WTC11 (cell line): Measurements from ENCODE around the gene H2AZ1. TPM values are rescaled to one million over a fixed set of nuclear protein-coding genes. Genes with fewer than 3 reads are reported as not detected.

Source experiments
- ATAC-seq: fragments of 200-7000 bp; cut with Tn5 transposase; 2 replicates; pipeline ENCODE4 v1.10.0; 2021; ENCODE audit warnings: mild to moderate bottlenecking, moderate library complexity
- CTCF ChIA-PET: fragments of 300-600 bp; sonication (Branson Sonifier 250); formaldehyde crosslinking; loops from one replicate; lab custom pipeline; 2021; ENCODE audit warnings: antibody characterized with exemption; lab: Charles Lee
- POLR2A ChIA-PET: fragments of 350-600 bp; sonication (Branson Sonifier 250); formaldehyde crosslinking; loops from one replicate; lab custom pipeline; 2021; ENCODE audit warnings: antibody characterized with exemption; lab: Charles Lee
- DNase-seq: peaks from one replicate; pipeline ENCODE4 v3.0.0; 2021; ENCODE audit warnings: low spot score
- H3K27ac Mint-ChIP-seq: 2 replicates; pipeline ENCODE4 v1.8.0; 2021; ENCODE audit warnings: mixed read lengths
- H3K27me3 Mint-ChIP-seq: 2 replicates; pipeline ENCODE4 v1.8.0; 2021; ENCODE audit warnings: low read depth, mild to moderate bottlenecking, moderate library complexity, mixed read lengths
- H3K36me3 Mint-ChIP-seq: 2 replicates; pipeline ENCODE4 v1.8.0; 2021; ENCODE audit warnings: mixed read lengths
- H3K4me1 Mint-ChIP-seq: 2 replicates; pipeline ENCODE4 v1.8.0; 2022; ENCODE audit warnings: mixed read lengths
- H3K4me3 Mint-ChIP-seq: 2 replicates; pipeline ENCODE4 v1.8.0; 2021; ENCODE audit warnings: mild to moderate bottlenecking, moderate library complexity, mixed read lengths
- H3K9me3 Mint-ChIP-seq: 2 replicates; pipeline ENCODE4 v1.8.0; 2021; ENCODE audit warnings: mixed read lengths
- ATF2 ChIP-seq: sonication (generic); formaldehyde crosslinking; IDR thresholded peaks from 2 replicates; pipeline ENCODE4 v1.8.1; 2022; ENCODE audit warnings: low read depth, missing genetic modification reagents, borderline replicate concordance
- ATF3 ChIP-seq: sonication (generic); formaldehyde crosslinking; conservative IDR thresholded peaks from 2 replicates; pipeline ENCODE4 v1.8.1; 2022; ENCODE audit warnings: mild to moderate bottlenecking, missing genetic modification reagents
- CDX4 ChIP-seq: fragments of 250-450 bp; sonication (Bioruptor Pico); IDR thresholded peaks from 2 replicates; pipeline ENCODE4 v1.9.0; 2021; ENCODE audit warnings: moderate library complexity, mild to moderate bottlenecking, inconsistent platforms, borderline replicate concordance
- FOXK1 ChIP-seq: sonication (generic); formaldehyde crosslinking; IDR thresholded peaks from 2 replicates; pipeline ENCODE4 v1.8.0; 2022; ENCODE audit warnings: mild to moderate bottlenecking, moderate library complexity, missing genetic modification reagents
- GTF2I ChIP-seq: fragments of 250-450 bp; sonication (Bioruptor Pico); conservative IDR thresholded peaks from 2 replicates; pipeline ENCODE4 v1.4.0; 2021; ENCODE audit warnings: mild to moderate bottlenecking
- KAT7 ChIP-seq: sonication (generic); formaldehyde crosslinking; IDR thresholded peaks from 2 replicates; pipeline ENCODE4 v1.8.1; 2023; ENCODE audit warnings: missing genetic modification reagents, mild to moderate bottlenecking, borderline replicate concordance
- NFE2L1 ChIP-seq: sonication (generic); formaldehyde crosslinking; IDR thresholded peaks from 2 replicates; pipeline ENCODE4 v1.8.1; 2023; ENCODE audit warnings: missing genetic modification reagents
- NR3C1 ChIP-seq: sonication (generic); formaldehyde crosslinking; conservative IDR thresholded peaks from 2 replicates; pipeline ENCODE4 v1.8.1; 2023; ENCODE audit warnings: low read depth, mild to moderate bottlenecking, missing genetic modification reagents
- OVOL2 ChIP-seq: fragments of 250-450 bp; sonication (Bioruptor Pico); IDR thresholded peaks from 2 replicates; pipeline ENCODE4 v1.9.0; 2021; ENCODE audit warnings: mild to moderate bottlenecking, borderline replicate concordance
- PRDM15 ChIP-seq: sonication (generic); formaldehyde crosslinking; IDR thresholded peaks from 2 replicates; pipeline ENCODE4 v1.8.0; 2022; ENCODE audit warnings: missing genetic modification reagents
- RORB ChIP-seq: fragments of 250-450 bp; sonication (Bioruptor Pico); IDR thresholded peaks from 2 replicates; pipeline ENCODE4 v1.9.0; 2021; ENCODE audit warnings: mild to moderate bottlenecking
- STAT6 ChIP-seq: sonication (generic); formaldehyde crosslinking; conservative IDR thresholded peaks from 2 replicates; pipeline ENCODE4 v1.8.1; 2023; ENCODE audit warnings: mild to moderate bottlenecking, low read depth, missing genetic modification reagents, moderate library complexity
- TEAD1 ChIP-seq: sonication (generic); formaldehyde crosslinking; IDR thresholded peaks from 2 replicates; pipeline ENCODE4 v1.8.0; 2022; ENCODE audit warnings: mild to moderate bottlenecking, missing genetic modification reagents
- TEAD4 ChIP-seq: sonication (generic); formaldehyde crosslinking; IDR thresholded peaks from 2 replicates; pipeline ENCODE4 v1.8.0; 2022; ENCODE audit warnings: mild to moderate bottlenecking, missing genetic modification reagents
- ZNF281 ChIP-seq: sonication (generic); formaldehyde crosslinking; IDR thresholded peaks from 2 replicates; pipeline ENCODE4 v1.8.0; 2023; ENCODE audit warnings: mild to moderate bottlenecking, missing genetic modification reagents
- ZNF416 ChIP-seq: fragments of 250-450 bp; sonication (Bioruptor Pico); IDR thresholded peaks from 2 replicates; pipeline ENCODE4 v1.9.0; 2021; ENCODE audit warnings: mild to moderate bottlenecking, inconsistent platforms
- ZNF425 ChIP-seq: fragments of 250-450 bp; sonication (Bioruptor Pico); conservative IDR thresholded peaks from 2 replicates; pipeline ENCODE4 v1.9.0; 2021; ENCODE audit warnings: mild to moderate bottlenecking
- total RNA-seq: library from RNA; stranded (reverse); gene quantifications from 3 replicates; pipeline ENCODE4 v1.2.3, GENCODE V29; 2021

The H2AZ1 gene
- total RNA-seq, 1 experiment from 2014 or later, result 684 TPM

- TF ChIP-seq STAT6 (CRISPR knock-in tag) (no peak), RORB (CRISPR knock-in tag) (no peak), ZNF416 (CRISPR knock-in tag) (no peak)
These were observed 29.8 kb upstream of the H2AZ1 start (continued) for GRCh38 chr4:99979872-99980271.

GRCh38 chr4:99971453-99972111 lies 21.5 kb upstream of the H2AZ1 start:
- H3K27ac Mint-ChIP-seq, result no peak overlapping the region
- ChIA-PET CTCF (no interaction called here), POLR2A (no interaction called here)
- DNase-seq (no peak), ATAC-seq (no peak)
- H3K9me3 Mint-ChIP-seq, result no peaks in the 10 kb centered on the region
- no peak overlapping the region for H3K4me3 Mint-ChIP-seq
- TF ChIP-seq NFE2L1 (CRISPR knock-in tag) (no peak), KAT7 (CRISPR knock-in tag) (no peak), ATF3 (CRISPR knock-in tag) (no peak), ZNF425 (CRISPR knock-in tag) (no peak), ATF2 (CRISPR knock-in tag) (no peak), CDX4 (CRISPR knock-in tag) (no peak), PRDM15 (CRISPR knock-in tag) (no peak)
- H3K27me3 Mint-ChIP-seq, result no peaks in the 10 kb centered on the region
- H3K4me1 Mint-ChIP-seq, result 0 out of 2 replicates have a peak, but pooled peaks cover 5% of the 10 kb centered on the region
- no peaks in the 10 kb centered on the region for H3K36me3 Mint-ChIP-seq

GRCh38 chr4:99968330-99968729 lies 18.3 kb upstream of the H2AZ1 start:
- no peak overlapping the region for H3K4me3 Mint-ChIP-seq
- no peak; the same call in 1 of the 2 replicates for ATAC-seq
- H3K4me1 Mint-ChIP-seq, result 0 out of 2 replicates have a peak, but pooled peaks cover under 1% of the 10 kb centered on the region
- H3K27me3 Mint-ChIP-seq, result no peaks in the 10 kb centered on the region
- no peaks in the 10 kb centered on the region for H3K9me3 Mint-ChIP-seq
- ChIA-PET CTCF (interaction anchor here (0.9 kb wide), 1 partner anchor 125 kb away, joined by 4 read pairs; no protein-coding TSS in a partner anchor), POLR2A (no interaction called here)
- H3K36me3 Mint-ChIP-seq, result no peaks in the 10 kb centered on the region
- no peak overlapping the region for H3K27ac Mint-ChIP-seq
- no peak for TF ChIP-seq GTF2I (CRISPR knock-in tag)
- TF ChIP-seq ZNF281 (CRISPR knock-in tag), result no peak
- TF ChIP-seq NR3C1 (CRISPR knock-in tag), result no peak
- no peak for TF ChIP-seq TEAD4
- no peak for TF ChIP-seq TEAD1
- no peak for TF ChIP-seq FOXK1
- no peak for TF ChIP-seq OVOL2 (CRISPR knock-in tag)
- TF ChIP-seq, all 79 proteins: peak for 0
- DNase-seq, result no peak
